Naive thymus-derived CD4-positive, alpha-beta T cell (primary cell): Measurements from ENCODE around the gene ZNF766. TPM values are rescaled to one million over a fixed set of nuclear protein-coding genes. Genes with fewer than 3 reads are reported as not detected.
A peak's percentile ranks its signal among the peaks of the same experiment; 100 is the strongest.
"Not testable (repeated sequence)": the region's sequence is repeated elsewhere in the genome, so short reads cannot be mapped to it uniquely, and the experiment has no call there.

Source experiments
- ATAC-seq: fragments of 150-1000 bp; cut with Tn5 transposase; 2 replicates; pipeline ENCODE4 v1.10.0; 2021; ENCODE audit warnings: mild to moderate bottlenecking, moderate library complexity
- CTCF ChIA-PET: fragments of 350-600 bp; sonication (Branson Sonifier 250); formaldehyde crosslinking; loops from one replicate; lab custom pipeline; 2021; ENCODE audit warnings: antibody characterized with exemption; lab: Charles Lee
- POLR2A ChIA-PET: fragments of 350-600 bp; sonication (Branson Sonifier 250); formaldehyde crosslinking; loops from one replicate; lab custom pipeline; 2021; ENCODE audit warnings: antibody characterized with exemption, inconsistent platforms; lab: Charles Lee
- DNase-seq, 9 donors: peaks; one replicate each; pipeline versions ENCODE4 v3.0.0 to v3.0.0-alpha.2; 2020 to 2022; ENCODE audit warnings: mixed read lengths in 1 of 9
- H3K27ac ChIP-seq: one replicate; pipeline ENCODE4 v1.7.0; 2013; ENCODE audit warnings: mild to moderate bottlenecking, low read depth, low read length, moderate library complexity
- H3K27me3 ChIP-seq, 2 donors: one replicate each; pipeline ENCODE4 v1.7.0; 2013; ENCODE audit warnings: low read length in 2 of 2, mild to moderate bottlenecking in 2 of 2, moderate library complexity in 2 of 2; ENCODE audit not compliant: control insufficient read depth in 2 of 2, insufficient read depth in 2 of 2
- H3K36me3 ChIP-seq, 3 experiments: 1 replicate in 2 of 3; 2 replicates in 1 of 3; pipeline ENCODE4 v1.7.0; 2013; ENCODE audit warnings: low read length in 3 of 3, mild to moderate bottlenecking in 3 of 3, moderate library complexity in 1 of 3; ENCODE audit not compliant: insufficient read depth in 3 of 3, control insufficient read depth in 2 of 3
- H3K4me1 ChIP-seq, 2 donors: one replicate each; pipeline ENCODE4 v1.7.0; 2013; ENCODE audit warnings: low read length in 2 of 2, mild to moderate bottlenecking in 2 of 2, moderate library complexity in 1 of 2; ENCODE audit not compliant: control insufficient read depth in 2 of 2, insufficient read depth in 2 of 2
- H3K4me3 ChIP-seq: 2 replicates; pipeline ENCODE4 v1.7.0; 2013; ENCODE audit warnings: mild to moderate bottlenecking, low read length
- H3K9me3 ChIP-seq, 3 experiments: 1 replicate in 2 of 3; 2 replicates in 1 of 3; pipeline ENCODE4 v1.7.0; 2013; ENCODE audit warnings: low read length in 3 of 3; ENCODE audit not compliant: control insufficient read depth in 2 of 3
- H3K27ac Mint-ChIP-seq, 9 donors: one replicate each; pipeline ENCODE4 v1.8.0; 2020 to 2022; ENCODE audit warnings: mixed read lengths in 9 of 9, mild to moderate bottlenecking in 8 of 9, moderate library complexity in 5 of 9, inconsistent platforms in 2 of 9
- H3K27me3 Mint-ChIP-seq, 5 donors: one replicate each; pipeline ENCODE4 v1.8.0; 2021 to 2022; ENCODE audit warnings: mixed read lengths in 5 of 5, mild to moderate bottlenecking in 1 of 5
- H3K36me3 Mint-ChIP-seq, 5 donors: one replicate each; pipeline ENCODE4 v1.8.0; 2020 to 2022; ENCODE audit warnings: mixed read lengths in 5 of 5, mild to moderate bottlenecking in 3 of 5, inconsistent platforms in 1 of 5
- H3K4me1 Mint-ChIP-seq, 7 donors: one replicate each; pipeline ENCODE4 v1.8.0; 2020 to 2022; ENCODE audit warnings: mixed read lengths in 7 of 7, mild to moderate bottlenecking in 3 of 7, inconsistent platforms in 1 of 7
- H3K4me3 Mint-ChIP-seq, 10 donors: one replicate each; pipeline ENCODE4 v1.8.0; 2020 to 2022; ENCODE audit warnings: mild to moderate bottlenecking in 10 of 10, mixed read lengths in 10 of 10, moderate library complexity in 6 of 10, inconsistent platforms in 2 of 10
- H3K9me3 Mint-ChIP-seq, 11 donors: one replicate each; pipeline ENCODE4 v1.8.0; 2020 to 2022; ENCODE audit warnings: mixed read lengths in 11 of 11, mild to moderate bottlenecking in 4 of 11, inconsistent platforms in 1 of 11, moderate library complexity in 1 of 11
- intact Hi-C, 2 donors: fragments of 100-400 bp; cut with micrococcal nuclease; formaldehyde crosslinking; loops; one replicate each; pipeline ENCODE4 v1.15.1; 2023
- polyA plus RNA-seq, 2 donors: library from polyadenylated mRNA; unstranded; fragments of 300-500 nt; fragmentation: Illumina TruSeq; gene quantifications; one replicate each; pipeline ENCODE4 v1.2.3, GENCODE V29; 2021
- total RNA-seq, 6 experiments: library from RNA in 5 of 6; stranded (reverse) in 5 of 6; gene quantifications; 1 replicate in 5 of 6; 2 replicates in 1 of 6; pipeline ENCODE4 v1.2.3 and lab custom pipeline; 2021 to 2026

The ZNF766 gene
- total and polyA plus RNA-seq, 7 experiments from 2014 or later, result 24.7 to 79.3 (median 59.2) TPM

- H3K4me3 Mint-ChIP-seq, result no peak overlapping the region
- H3K4me1 Mint-ChIP-seq, result peaks cover 0 to 9% (median 4%) of the 10 kb centered on the region in 7 donors
- peaks cover 34 to 74% (median 49%) of the 10 kb centered on the region in 5 donors for H3K36me3 Mint-ChIP-seq
- Histone ChIP-seq H3K36me3 (peaks cover 0 to 42% (median 8%) of the 10 kb centered on the region in 3 experiments), H3K27me3 (no peaks in the 10 kb centered on the region), H3K9me3 (peaks cover 0 to 69% (median under 1%) of the 10 kb centered on the region in 3 experiments), H3K4me1 (no peaks in the 10 kb centered on the region), H3K27ac (no peak overlapping the region), H3K4me3 (no peak overlapping the region)
- ATAC-seq (no peak), DNase-seq (no peak)
- H3K9me3 Mint-ChIP-seq, result peaks cover 14 to 87% (median 55%) of the 10 kb centered on the region in 11 donors
- CTCF ChIA-PET, result no interaction called here
- POLR2A ChIA-PET, result no interaction called here
- no peak overlapping the region for H3K27ac Mint-ChIP-seq
- no peaks in the 10 kb centered on the region for H3K27me3 Mint-ChIP-seq
- intact Hi-C loops, result loop anchor here (10.0 kb wide), 2 partner anchors 103 to 343 kb away; partner anchors contain the start of genes ZNF528 (in 1 of the 2) and ZNF83 (in 1 of the 2)
Observed at GRCh38 chr19:52291781-52292180, 22.4 kb downstream of the ZNF766 start.

- intact Hi-C loops, result loop anchor here (10.0 kb wide), 2 partner anchors 102 to 342 kb away; partner anchors contain the start of genes ZNF528 (in 1 of the 2) and ZNF83 (in 1 of the 2)
- H3K4me3 Mint-ChIP-seq, DNase-seq, H3K4me3 ChIP-seq, ATAC-seq, H3K27me3 ChIP-seq, H3K27me3 Mint-ChIP-seq, CTCF ChIA-PET, H3K27ac Mint-ChIP-seq, H3K27ac ChIP-seq, H3K4me1 ChIP-seq: not testable (repeated sequence)
- Histone ChIP-seq H3K36me3 (peaks cover 0 to 33% (median 8%) of the 10 kb centered on the region in 3 experiments), H3K9me3 (peaks cover 0 to 59% (median 0%) of the 10 kb centered on the region in 3 experiments)
- Mint-ChIP-seq H3K4me1 (peaks cover 8 to 17% (median 12%) of the 10 kb centered on the region in 7 donors), H3K36me3 (peaks cover 34 to 72% (median 50%) of the 10 kb centered on the region in 5 donors), H3K9me3 (peaks cover 10 to 85% (median 56%) of the 10 kb centered on the region in 11 donors)
- POLR2A ChIA-PET, result interaction anchor here (0.6 kb wide), 1 partner anchor 32 kb away, joined by 4 read pairs; no protein-coding TSS in a partner anchor
Observed at GRCh38 chr19:52292946-52293345, 23.6 kb downstream of the ZNF766 start.

- peaks cover 9 to 91% (median 55%) of the 10 kb centered on the region in 11 donors for H3K9me3 Mint-ChIP-seq
- CTCF ChIA-PET, result interaction anchor here (0.6 kb wide), 1 partner anchor 702 kb away, joined by 4 read pairs; no protein-coding TSS in a partner anchor
- peak overlapping the region; percentile 84 for H3K4me3 ChIP-seq
- peaks cover 4 to 5% of the 10 kb centered on the region in 2 donors for H3K4me1 ChIP-seq
- H3K4me3 Mint-ChIP-seq, result peak overlapping the region; percentile 79 to 99 (median 90)
- intact Hi-C loops, result loop anchor here (1.0 to 10.0 kb wide), 7 partner anchors 98 to 1036 kb away; partner anchors contain the start of genes ZNF528 (in 1 of the 2), ZNF808 (in 1 of the 2), ZNF83 (in 1 of the 2) and ZNF845 (in 1 of the 2)
- peaks cover 0 to 59% (median 2%) of the 10 kb centered on the region in 3 experiments for H3K9me3 ChIP-seq
- H3K27ac ChIP-seq, result peak overlapping the region; percentile 76
- peaks cover 36 to 74% (median 59%) of the 10 kb centered on the region in 5 donors for H3K36me3 Mint-ChIP-seq
- peaks cover 15 to 32% (median 19%) of the 10 kb centered on the region in 7 donors for H3K4me1 Mint-ChIP-seq
- peaks cover 0 to 3% (median 0%) of the 10 kb centered on the region in 5 donors for H3K27me3 Mint-ChIP-seq
- POLR2A ChIA-PET, result interaction anchor here (0.6 to 1.5 kb wide), 5 partner anchors 10 to 698 kb away, joined by 3 read pairs; no protein-coding TSS in a partner anchor
- DNase-seq, result no peak
- H3K27ac Mint-ChIP-seq, result peak overlapping the region in 8 of 9 donors; percentile 19 to 98 (median 78)
- peaks cover 7 to 24% (median 11%) of the 10 kb centered on the region in 3 experiments for H3K36me3 ChIP-seq
- peak; percentile 2 for ATAC-seq
- no peaks in the 10 kb centered on the region for H3K27me3 ChIP-seq
Observed at GRCh38 chr19:52296400-52296772, 27.0 kb downstream of the ZNF766 start.

- H3K4me3 ChIP-seq, result peak within 1 kb of the TSS; percentile 85
- H3K4me1 Mint-ChIP-seq, result peaks cover 15 to 32% (median 19%) of the 10 kb centered on the region in 7 donors
- peak; percentile 89 for ATAC-seq
- CTCF ChIA-PET, result interaction anchor here (0.6 kb wide), 1 partner anchor 701 kb away, joined by 4 read pairs; no protein-coding TSS in a partner anchor
- H3K4me3 Mint-ChIP-seq, result peak within 1 kb of the TSS; percentile 89 to 99 (median 98)
- peak; percentile 67 to 91 (median 87) for DNase-seq
- H3K9me3 Mint-ChIP-seq, result peaks cover 15 to 91% (median 57%) of the 10 kb centered on the region in 11 donors
- H3K36me3 Mint-ChIP-seq, result peaks cover 38 to 75% (median 62%) of the 10 kb centered on the region in 5 donors
- H3K4me1 ChIP-seq, result peaks cover 4 to 5% of the 10 kb centered on the region in 2 donors
- POLR2A ChIA-PET, result interaction anchor here (0.6 to 1.5 kb wide), 4 partner anchors 9 to 698 kb away, joined by 3 read pairs; no protein-coding TSS in a partner anchor
- H3K9me3 ChIP-seq, result peaks cover 0 to 59% (median 2%) of the 10 kb centered on the region in 3 experiments
- H3K27ac ChIP-seq, result peak within 1 kb of the TSS; percentile 97
- no peaks in the 10 kb centered on the region for H3K27me3 ChIP-seq
- peaks cover 0 to 3% (median 0%) of the 10 kb centered on the region in 5 donors for H3K27me3 Mint-ChIP-seq
- peak within 1 kb of the TSS; percentile 95 to 99 (median 98) for H3K27ac Mint-ChIP-seq
- intact Hi-C loops, result loop anchor here (1.0 to 10.0 kb wide), 15 partner anchors 28 to 1036 kb away; partner anchors contain the start of genes ZNF528 (in 2 of the 2), ZNF766 (in 2 of the 2), ZNF610 (in 1 of the 2) and ZNF614 (in 1 of the 2)
- H3K36me3 ChIP-seq, result peaks cover 10 to 30% (median 17%) of the 10 kb centered on the region in 3 experiments
Observed at GRCh38 chr19:52296773-52297600, 27.6 kb downstream of the ZNF766 start, which contains the start of gene ZNF480. TSS of gene ZNF480 (plus strand) at chr19:52297169. CDS start at chr19:52300413, 3,244 bp downstream.

GRCh38 chr19:52297601-52298364, 28.4 kb downstream of the ZNF766 start:
- Histone ChIP-seq H3K27ac (peak overlapping the region; percentile 97), H3K27me3 (no peaks in the 10 kb centered on the region), H3K4me3 (peak overlapping the region; percentile 85), H3K36me3 (peaks cover 10 to 38% (median 22%) of the 10 kb centered on the region in 3 experiments), H3K9me3 (peaks cover 0 to 61% (median 2%) of the 10 kb centered on the region in 3 experiments), H3K4me1 (peaks cover 4 to 5% of the 10 kb centered on the region in 2 donors)
- intact Hi-C loops, result loop anchor here (1.0 to 10.0 kb wide), 14 partner anchors 28 to 1035 kb away; partner anchors contain the start of genes ZNF528 (in 2 of the 2), ZNF766 (in 2 of the 2), ZNF610 (in 1 of the 2) and ZNF614 (in 1 of the 2)
- Mint-ChIP-seq H3K27me3 (peaks cover 0 to 3% (median 0%) of the 10 kb centered on the region in 5 donors), H3K27ac (peak overlapping the region; percentile 95 to 99 (median 98)), H3K4me1 (peaks cover 15 to 28% (median 19%) of the 10 kb centered on the region in 7 donors), H3K4me3 (peak overlapping the region; percentile 89 to 99 (median 98)), H3K36me3 (peaks cover 41 to 75% (median 65%) of the 10 kb centered on the region in 5 donors), H3K9me3 (peaks cover 16 to 91% (median 57%) of the 10 kb centered on the region in 11 donors)
- POLR2A ChIA-PET, result interaction anchor here (0.6 to 1.0 kb wide), 3 partner anchors 23 to 106 kb away, joined by 3 to 4 read pairs (median 3); no protein-coding TSS in a partner anchor
- ATAC-seq (no peak), DNase-seq (no peak)
- CTCF ChIA-PET, result no interaction called here
